Heart right ventricle (tissue), 16 donors: ENCODE measurements around the gene HTR6. TPM values are rescaled to one million over a fixed set of nuclear protein-coding genes. Genes with fewer than 3 reads are reported as not detected.

Source experiments
- ATAC-seq, 8 donors: fragments of 200-7000 bp; cut with Tn5 transposase; one replicate each; pipeline ENCODE4 v1.9.1; 2020; ENCODE audit warnings: mild to moderate bottlenecking in 8 of 8, moderate library complexity in 8 of 8, moderate number of reproducible peaks in 1 of 8
- DNase-seq, 2 donors: peaks; one replicate each; pipeline ENCODE4 v3.0.0-alpha.2; 2020
- H3K27ac ChIP-seq, 10 donors: fragments of 200-600 bp; sonication (generic) in 2 of 10; one replicate each; pipeline versions ENCODE4 v1.5.0 to v1.8.0; 2020 to 2022; ENCODE audit warnings: mild to moderate bottlenecking in 3 of 10
- H3K27me3 ChIP-seq, 7 donors: fragments of 200-600 bp; one replicate each; pipeline ENCODE4 v1.8.0; 2021 to 2022; ENCODE audit warnings: mild to moderate bottlenecking in 2 of 7
- H3K36me3 ChIP-seq, 9 donors: fragments of 200-600 bp; sonication (generic) in 1 of 9; one replicate each; pipeline versions ENCODE4 v1.5.0 to v1.8.0; 2020 to 2022; ENCODE audit warnings: mild to moderate bottlenecking in 2 of 9
- H3K4me1 ChIP-seq, 9 donors: fragments of 200-600 bp; sonication (generic) in 1 of 9; one replicate each; pipeline versions ENCODE4 v1.5.0 to v1.8.0; 2020 to 2022; ENCODE audit warnings: mild to moderate bottlenecking in 4 of 9
- H3K4me3 ChIP-seq, 10 donors: fragments of 200-600 bp; sonication (generic) in 2 of 10; one replicate each; pipeline versions ENCODE4 v1.5.0 to v1.8.0; 2020 to 2022; ENCODE audit warnings: mild to moderate bottlenecking in 7 of 10, moderate library complexity in 2 of 10
- H3K9me3 ChIP-seq, 11 donors: fragments of 200-600 bp in 10 of 11; sonication (generic) in 2 of 11; one replicate each; pipeline versions ENCODE4 v1.5.0 to v1.8.0; 2013 to 2022; ENCODE audit warnings: mild to moderate bottlenecking in 2 of 11, control low read depth in 1 of 11, moderate library complexity in 1 of 11
- CTCF ChIP-seq, 9 donors: fragments of 200-600 bp; sonication (generic) in 2 of 9; IDR thresholded peaks; one replicate each; pipeline versions ENCODE4 v1.5.0 to v1.8.0; 2021 to 2022; ENCODE audit warnings: antibody characterized with exemption in 9 of 9, mild to moderate bottlenecking in 5 of 9, moderate library complexity in 1 of 9
- WGBS, 2 donors: extraction: QIAGEN DNeasy Blood & Tissue Kit; methylation state at CpG; one replicate each; pipeline ENCODE4 v1.1.7; 2013; ENCODE audit warnings: inconsistent platforms in 1 of 2; 5-methylcytosine and 5-hydroxymethylcytosine counted together
- intact Hi-C, 10 donors: fragments of 100-400 bp; cut with DNase I; formaldehyde crosslinking; loops; one replicate each; pipeline versions ENCODE4 v1.11.1 to v1.14.2; 2022
- polyA plus RNA-seq, 2 donors: library from polyadenylated mRNA; stranded (reverse); fragments of 200-250 nt; gene quantifications; one replicate each; pipeline ENCODE4 v1.2.3, GENCODE V29; 2013
- total RNA-seq, 10 donors: library from RNA; stranded (reverse); fragmentation: NEBNext Ultra II Directional in 3 of 10; extraction: Animal tissue kit (Norgen Biotek cat#: 25700) in 3 of 10; gene quantifications; one replicate each; pipeline versions ENCODE4 v1.2.1 to v1.2.4, GENCODE V29; 2021 to 2023
- donor health status: Arrhythmogenic right ventricular cardiomyopathy.
- donor health status: ischemic (EF 13 %, LVEDD 7.1; RV severe dilation, severe dysfunction).
- donor health status: healthy with polysubstance abuse.
- donor health status: DM: no; HTN: yes; CAD: no.
- donor health status: DM: no; HTN: no; CAD: no.
- donor health status: ischemic (EF 25% LVEDD 6.9; RV normal size, moderate dysfunction).
- donor health status: ischemic (EF 25% LVEDD 5.7; RV mildly dilated, moderate dysfunction).
- donor health status: healthy.
- donor health status: DM: yes; HTN: yes; CAD: no.
- donor health status: Ischemic cardiomyopathy.
- donor health status: ischemic (EF 35%, LVEDD 5.7; RV mildly dilated, moderate dysfunction).
- donor health status: nonischemic (EF 11% LVEDD 7.7; RV severe dilation, severe dysfunction).
- donor health status: DM: yes; HTN: yes; CAD: no.
- donor health status: PGD.
- donor health status: ischemic (EF 29% LVEDD 5.4; RV normal size, mild dysfunction).
- donor health status: nonischemic (EF 23%, LVEDD 6.1; RV moderate dilation, normal function).

The HTR6 gene
- total and polyA plus RNA-seq, 12 donors: not detected

DNA sequence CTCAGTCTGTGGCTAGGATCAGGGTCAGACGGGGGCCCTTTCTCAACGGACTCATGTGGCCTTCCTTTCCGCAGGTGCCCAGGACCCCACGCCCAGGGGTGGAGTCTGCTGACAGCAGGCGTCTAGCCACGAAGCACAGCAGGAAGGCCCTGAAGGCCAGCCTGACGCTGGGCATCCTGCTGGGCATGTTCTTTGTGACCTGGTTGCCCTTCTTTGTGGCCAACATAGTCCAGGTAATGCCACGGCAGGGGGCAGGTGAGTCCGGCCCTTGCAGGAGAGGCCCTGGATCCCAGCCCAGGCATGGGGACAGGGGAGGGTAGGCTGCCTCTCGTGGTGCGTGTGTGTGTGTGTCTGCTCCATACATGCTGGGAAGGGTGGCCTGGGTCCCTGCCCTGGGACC is 13.8 kb downstream of the HTR6 start:
- Histone ChIP-seq H3K27me3 (peaks cover 0 to 9% (median 2%) of the 10 kb centered on the region in 7 donors), H3K36me3 (peaks cover 0 to 6% (median 0%) of the 10 kb centered on the region in 9 donors), H3K4me3 (no peak overlapping the region), H3K4me1 (no peaks in the 10 kb centered on the region), H3K9me3 (no peaks in the 10 kb centered on the region), H3K27ac (no peak overlapping the region)
- no peak for DNase-seq
- 71 to 74% methylated on average over 11 of the region's 11 CpGs for WGBS, 2 donors
- no peak for ATAC-seq
- intact Hi-C loops: no loop called here
- no peak for TF ChIP-seq CTCF (IDR thresholded peaks at IDR 0.05)

GRCh38 chr1:19678931-19679453 is 14.3 kb downstream of the HTR6 start:
- DNase-seq: no peak
- H3K4me1 ChIP-seq: no peaks in the 10 kb centered on the region
- no peaks in the 10 kb centered on the region for H3K9me3 ChIP-seq
- no peak for TF ChIP-seq CTCF (IDR thresholded peaks at IDR 0.05)
- no peak for ATAC-seq
- H3K27me3 ChIP-seq: peaks cover 0 to 9% (median 0%) of the 10 kb centered on the region in 7 donors
- no peak overlapping the region for H3K27ac ChIP-seq
- H3K4me3 ChIP-seq: no peak overlapping the region
- intact Hi-C loops: no loop called here
- whole genome bisulfite sequencing, 2 donors: 89 to 93% methylated on average over 34 of the region's 34 CpGs
- peaks cover 0 to 6% (median 0%) of the 10 kb centered on the region in 9 donors for H3K36me3 ChIP-seq

- no peak for DNase-seq
Observed at GRCh38 chr1:19679691-19680090, 15.0 kb downstream of the HTR6 start.

GRCh38 chr1:19680644-19681043 is 16.0 kb downstream of the HTR6 start:
- H3K9me3 ChIP-seq: no peaks in the 10 kb centered on the region
- peaks cover 0 to 7% (median 0%) of the 10 kb centered on the region in 7 donors for H3K27me3 ChIP-seq
- no peak for TF ChIP-seq CTCF (IDR thresholded peaks at IDR 0.05)
- 74 to 75% methylated on average over 7 of the region's 7 CpGs for WGBS, 2 donors
- H3K36me3 ChIP-seq: peaks cover 0 to 6% (median 0%) of the 10 kb centered on the region in 9 donors
- ATAC-seq (no peak), DNase-seq (no peak)
- H3K27ac ChIP-seq: no peak overlapping the region
- no peak overlapping the region for H3K4me3 ChIP-seq
- intact Hi-C loops: no loop called here
- H3K4me1 ChIP-seq: no peaks in the 10 kb centered on the region

More at GRCh38 chr1:19679691-19680090, 15.0 kb downstream of the HTR6 start:
- Histone ChIP-seq H3K36me3 (peaks cover 0 to 6% (median 0%) of the 10 kb centered on the region in 9 donors), H3K9me3 (no peaks in the 10 kb centered on the region), H3K27me3 (peaks cover 0 to 7% (median 0%) of the 10 kb centered on the region in 7 donors), H3K27ac (no peak overlapping the region), H3K4me1 (no peaks in the 10 kb centered on the region), H3K4me3 (no peak overlapping the region)
- WGBS, 2 donors: 75 to 76% methylated on average over 4 of the region's 4 CpGs
- intact Hi-C loops: no loop called here
- no peak for ATAC-seq
- no peak for TF ChIP-seq CTCF (IDR thresholded peaks at IDR 0.05)
